SJSA1 (cell line): ENCODE results near the gene COL20A1. TPM values are rescaled to one million over a fixed set of nuclear protein-coding genes. Genes with fewer than 3 reads are reported as not detected.
"Not testable (repeated sequence)": the region's sequence is repeated elsewhere in the genome, so short reads cannot be mapped to it uniquely, and the experiment has no call there.

Source experiments
- DNase-seq, 2 experiments: peaks; one replicate each; pipeline ENCODE4 v3.0.0-alpha.2; 2015 to 2020; ENCODE audit warnings: low spot score in 2 of 2, low read depth in 1 of 2
- H3K27ac ChIP-seq: fragments of 250-450 bp; sonication (Bioruptor Pico); 2 replicates; pipeline ENCODE4 v1.5.1; 2020; ENCODE audit warnings: mild to moderate bottlenecking, moderate library complexity
- H3K27me3 ChIP-seq: fragments of 250-450 bp; sonication (Bioruptor Pico); replicated peaks from 2 replicates; pipeline ENCODE4 v1.5.1; 2020; ENCODE audit warnings: mild to moderate bottlenecking, moderate library complexity
- H3K36me3 ChIP-seq: fragments of 250-450 bp; sonication (Bioruptor Pico); 2 replicates; pipeline ENCODE4 v1.5.1; 2020; ENCODE audit warnings: mild to moderate bottlenecking
- H3K4me1 ChIP-seq: fragments of 250-450 bp; sonication (Bioruptor Pico); replicated peaks from 2 replicates; pipeline ENCODE4 v1.6.1; 2021; ENCODE audit warnings: mild to moderate bottlenecking
- H3K4me3 ChIP-seq: fragments of 250-450 bp; sonication (Bioruptor Pico); 2 replicates; pipeline ENCODE4 v1.5.1; 2020; ENCODE audit warnings: mild to moderate bottlenecking
- H3K9me3 ChIP-seq: fragments of 250-450 bp; sonication (Bioruptor Pico); replicated peaks from 2 replicates; pipeline ENCODE4 v1.5.1; 2020; ENCODE audit warnings: mild to moderate bottlenecking
- total RNA-seq: library from RNA; depleted of rRNA; stranded (reverse); fragments of >200 nt; shearing (Covaris generic); gene quantifications from 2 replicates; pipeline ENCODE4 v1.2.3, GENCODE V29; 2014; rRNA removed

Gene COL20A1
- total RNA-seq, 1 experiment from 2014 or later = not detected

- Histone ChIP-seq H3K4me1 (no peaks in the 10 kb centered on the region; the same call in 1 of the 2 replicates), H3K27me3 (peaks cover 49% of the 10 kb centered on the region), H3K27ac (no peak overlapping the region), H3K4me3 (no peak overlapping the region), H3K9me3 (no peaks in the 10 kb centered on the region; the same call in 1 of the 2 replicates), H3K36me3 (no peaks in the 10 kb centered on the region)
- DNase-seq = no peak
Measured at GRCh38 chr20:63378626-63379025, 85.6 kb downstream of the COL20A1 start.

GRCh38 chr20:63379296-63379695 lies 86.3 kb downstream of the COL20A1 start:
- no peak for DNase-seq
- no peaks in the 10 kb centered on the region; the same call in 1 of the 2 replicates for H3K9me3 ChIP-seq
- H3K4me3 ChIP-seq = no peak overlapping the region
- no peaks in the 10 kb centered on the region; the same call in 1 of the 2 replicates for H3K4me1 ChIP-seq
- H3K27ac ChIP-seq = no peak overlapping the region
- no peaks in the 10 kb centered on the region for H3K36me3 ChIP-seq
- H3K27me3 ChIP-seq = peaks cover 44% of the 10 kb centered on the region

- H3K4me3 ChIP-seq, H3K9me3 ChIP-seq, H3K27ac ChIP-seq, DNase-seq, H3K36me3 ChIP-seq, H3K4me1 ChIP-seq: not testable (repeated sequence)
- H3K27me3 ChIP-seq = peaks cover 40% of the 10 kb centered on the region
Measured at GRCh38 chr20:63379872-63380271, 86.9 kb downstream of the COL20A1 start.

GRCh38 chr20:63380346-63380870 lies 87.4 kb downstream of the COL20A1 start:
- DNase-seq = no peak
- H3K36me3 ChIP-seq = no peaks in the 10 kb centered on the region
- H3K4me1 ChIP-seq = no peaks in the 10 kb centered on the region; the same call in 1 of the 2 replicates
- H3K9me3 ChIP-seq = peaks cover under 1% of the 10 kb centered on the region
- H3K4me3 ChIP-seq = no peak overlapping the region
- H3K27ac ChIP-seq = no peak overlapping the region
- peaks cover 36% of the 10 kb centered on the region for H3K27me3 ChIP-seq

- Histone ChIP-seq H3K27me3 (peaks cover 28% of the 10 kb centered on the region), H3K4me3 (no peak overlapping the region), H3K27ac (no peak overlapping the region), H3K4me1 (no peaks in the 10 kb centered on the region; the same call in 1 of the 2 replicates), H3K36me3 (no peaks in the 10 kb centered on the region), H3K9me3 (peaks cover 15% of the 10 kb centered on the region)
- peak in 1 of 2 experiments; percentile 21 for DNase-seq
Measured at GRCh38 chr20:63381781-63382431, 88.9 kb downstream of the COL20A1 start.

GRCh38 chr20:63382551-63383300 lies 89.7 kb downstream of the COL20A1 start:
- no peaks in the 10 kb centered on the region; the same call in 1 of the 2 replicates for H3K4me1 ChIP-seq
- H3K27me3 ChIP-seq = peaks cover 19% of the 10 kb centered on the region; the same call in 1 of the 2 replicates
- no peak for DNase-seq
- no peaks in the 10 kb centered on the region for H3K36me3 ChIP-seq
- no peak overlapping the region for H3K27ac ChIP-seq
- H3K9me3 ChIP-seq = peaks cover 23% of the 10 kb centered on the region
- H3K4me3 ChIP-seq = no peak overlapping the region

- no peak for DNase-seq
- H3K27ac ChIP-seq = no peak overlapping the region
- no peaks in the 10 kb centered on the region for H3K36me3 ChIP-seq
- no peaks in the 10 kb centered on the region; the same call in 1 of the 2 replicates for H3K4me1 ChIP-seq
- peaks cover 11% of the 10 kb centered on the region; the same call in 1 of the 2 replicates for H3K27me3 ChIP-seq
- H3K9me3 ChIP-seq = peaks cover 25% of the 10 kb centered on the region
- H3K4me3 ChIP-seq = no peak overlapping the region
Measured at GRCh38 chr20:63383556-63383955, 90.6 kb downstream of the COL20A1 start.

- no peak for DNase-seq
- Histone ChIP-seq H3K27ac (no peak overlapping the region), H3K4me3 (no peak overlapping the region), H3K4me1 (no peaks in the 10 kb centered on the region; the same call in 1 of the 2 replicates), H3K36me3 (no peaks in the 10 kb centered on the region), H3K9me3 (peaks cover 25% of the 10 kb centered on the region), H3K27me3 (peaks cover 8% of the 10 kb centered on the region; the same call in 1 of the 2 replicates)
Measured at GRCh38 chr20:63384336-63384735, 91.3 kb downstream of the COL20A1 start.

Other genes starting within 250 kb of the COL20A1 start
- 23.7 and 30.2 TPM in 2 replicates for gene YTHDF1, start 77.1 kb upstream of the COL20A1 start, total RNA-seq
- gene BIRC7, start 57.3 kb upstream of the COL20A1 start, total RNA-seq = not detected in 2 replicates
- not detected in 2 replicates for gene NKAIN4, start 38.7 kb upstream of the COL20A1 start, total RNA-seq
- 63.0 and 70.9 TPM in 2 replicates for gene ARFGAP1, start 20.4 kb upstream of the COL20A1 start, total RNA-seq
- gene CHRNA4, start 68.2 kb downstream of the COL20A1 start, total RNA-seq = not detected in 2 replicates
- not detected in 2 replicates for gene KCNQ2, start 179.5 kb downstream of the COL20A1 start, total RNA-seq
- gene EEF1A2, start 205.9 kb downstream of the COL20A1 start, total RNA-seq = 5.2 and 13.0 TPM in 2 replicates
- gene PPDPF, start 227.6 kb downstream of the COL20A1 start, total RNA-seq = 47.2 and 56.7 TPM in 2 replicates
- gene PTK6, start 244.2 kb downstream of the COL20A1 start, total RNA-seq = not detected in 2 replicates